Activated CD4-positive, alpha-beta T cell treated with anti-CD3 and anti-CD28 coated beads, Interleukin-2, amount 50 U/mL, for 48 hours (primary cell): ENCODE results near the gene PDGFRB.
A peak's percentile ranks its signal among the peaks of the same experiment; 100 is the strongest.

Source experiments
- DNase-seq, 2 experiments: peaks; one replicate each; pipeline ENCODE4 v3.0.0-alpha.2; 2020

PDGFRB gene

DNA sequence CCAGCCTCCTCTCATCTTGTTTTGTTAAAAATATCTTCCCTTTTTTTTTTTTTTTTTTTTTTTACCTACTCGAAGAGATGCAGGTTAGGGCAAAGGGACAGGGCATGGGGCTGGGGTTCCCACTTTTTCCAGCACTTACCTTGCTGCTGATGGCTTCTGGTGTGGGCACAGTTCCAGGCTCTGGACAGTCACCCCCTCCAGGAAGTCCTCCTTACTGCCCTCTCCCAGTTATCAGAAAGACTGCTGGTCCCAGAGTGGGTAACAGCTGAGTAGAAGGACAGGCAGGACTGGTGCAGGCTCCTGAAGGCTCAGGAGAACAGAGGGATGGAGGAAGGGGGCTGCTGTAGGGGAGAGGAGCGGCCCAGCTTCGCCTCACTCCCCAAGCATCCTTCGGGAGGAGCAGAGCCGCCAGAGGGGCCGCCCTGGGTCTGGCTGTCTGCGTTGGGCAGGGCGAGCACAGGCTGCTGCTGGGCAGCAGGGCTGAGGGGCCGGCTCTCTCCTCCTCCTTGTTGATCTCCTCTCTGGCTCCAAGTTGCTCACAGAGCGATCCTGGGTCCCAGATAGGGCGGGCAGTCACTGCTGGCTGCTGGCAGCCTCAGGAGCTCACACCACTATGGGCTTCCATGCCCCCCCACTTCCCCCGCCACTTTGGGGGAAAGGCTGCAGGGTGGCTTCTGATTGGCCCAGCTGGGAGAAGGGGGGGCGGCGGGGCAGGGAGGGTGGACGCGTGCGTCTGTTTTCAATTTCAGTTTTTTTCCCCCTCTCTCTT, at the start of gene PDGFRB:
Gene PDGFRB, minus strand, starts transcription at position 588 of the 769 bp plus-strand sequence. CDS start 18,798 bp downstream, outside the sequence.
- peak; percentile 5 to 14 for DNase-seq

DNA sequence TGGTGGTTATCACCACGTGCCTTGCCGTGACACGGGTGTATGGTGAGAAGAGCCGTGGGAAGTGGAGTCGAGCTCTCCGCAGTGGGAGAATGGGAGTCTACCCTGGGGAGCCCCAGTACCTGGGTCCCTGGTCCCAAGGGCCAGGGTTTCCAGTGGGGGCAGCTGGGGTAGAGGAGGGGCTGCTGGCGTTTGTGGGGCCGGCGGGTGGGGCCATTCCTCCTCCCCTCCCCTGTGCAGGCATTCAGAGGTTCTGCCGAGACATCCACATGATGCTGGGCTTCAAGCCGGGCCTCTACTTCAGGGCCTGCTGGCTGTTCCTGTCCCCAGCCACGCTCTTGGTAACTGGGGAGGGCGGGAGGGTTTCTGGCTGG, 48.9 kb upstream of the PDGFRB start:
- no peak for DNase-seq

DNA sequence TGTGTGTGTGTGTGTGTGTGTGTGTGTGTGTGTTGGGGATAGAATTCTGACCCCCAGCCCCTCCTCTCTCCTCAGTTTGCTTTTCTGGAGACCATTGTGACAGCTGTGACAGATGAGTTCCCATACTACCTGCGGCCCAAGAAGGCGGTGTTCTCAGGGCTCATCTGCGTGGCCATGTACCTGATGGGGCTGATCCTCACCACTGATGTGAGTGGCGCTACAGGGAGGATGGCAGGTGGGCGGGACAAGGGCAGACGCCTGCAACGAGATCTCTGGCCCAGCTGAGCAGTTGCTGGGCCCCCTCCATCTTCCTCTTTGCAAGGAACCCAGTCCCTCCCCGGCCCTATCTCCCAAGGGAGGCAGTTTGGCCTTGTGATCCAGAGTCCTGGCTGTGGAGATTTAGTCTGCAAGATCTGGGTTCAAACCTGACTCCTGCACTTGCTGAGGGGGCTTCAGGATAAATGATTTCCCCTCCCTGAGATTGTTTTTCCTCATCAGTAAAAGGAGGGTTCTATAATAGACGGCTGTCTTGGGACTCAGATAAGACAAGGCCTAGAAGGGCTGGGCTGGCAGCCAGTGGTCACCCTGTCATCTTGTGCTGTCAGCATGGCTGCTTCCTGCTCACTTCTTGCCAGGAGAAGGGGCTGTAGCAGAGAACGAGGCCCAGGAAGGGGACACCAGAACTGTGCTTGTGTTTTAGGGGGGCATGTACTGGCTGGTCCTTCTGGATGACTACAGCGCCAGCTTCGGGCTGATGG, 48.4 kb upstream of the PDGFRB start:
- DNase-seq, result no peak

DNA sequence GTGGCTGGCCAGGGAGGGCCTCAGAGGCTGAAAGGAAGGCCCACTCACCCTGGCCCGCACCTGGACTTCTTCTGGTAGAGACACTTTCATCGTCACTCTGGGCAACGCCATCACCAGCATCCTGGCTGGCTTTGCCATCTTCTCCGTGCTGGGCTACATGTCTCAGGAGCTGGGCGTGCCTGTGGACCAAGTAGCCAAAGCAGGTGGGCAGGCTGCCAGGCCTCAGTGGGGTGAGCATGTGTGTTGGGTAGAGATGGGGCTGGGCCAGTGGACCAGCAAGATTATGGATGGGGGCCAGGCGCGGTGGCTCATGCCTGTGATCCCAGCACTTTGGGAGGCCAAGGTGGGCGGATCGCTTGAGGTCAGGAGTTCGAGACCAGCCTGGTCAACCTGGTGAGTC, 46.9 kb upstream of the PDGFRB start:
- DNase-seq, result no peak

- DNase-seq, result no peak
Measured at GRCh38 chr5:150197476-150197875, 41.8 kb upstream of the PDGFRB start.

DNA sequence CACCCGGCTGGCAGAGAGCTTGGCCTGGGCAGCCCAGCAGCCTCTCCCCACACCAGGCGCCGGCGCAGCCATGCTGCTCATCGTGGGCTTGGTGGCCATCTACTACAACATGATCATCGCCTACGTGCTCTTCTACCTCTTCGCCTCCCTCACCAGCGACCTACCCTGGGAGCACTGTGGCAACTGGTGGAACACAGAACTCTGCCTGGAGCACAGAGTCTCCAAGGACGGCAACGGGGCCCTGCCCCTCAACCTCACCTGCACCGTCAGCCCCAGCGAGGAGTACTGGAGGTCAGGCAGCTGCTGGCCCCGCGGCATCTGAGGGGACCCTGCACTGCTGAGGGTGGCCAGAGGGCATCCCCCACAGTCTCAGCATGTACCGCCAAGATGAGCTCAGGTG, 41.3 kb upstream of the PDGFRB start:
- DNase-seq, result no peak

GRCh38 chr5:150196514-150196913, 40.9 kb upstream of the PDGFRB start:
- no peak for DNase-seq

- no peak for DNase-seq
Measured at GRCh38 chr5:150195736-150196485, 40.3 kb upstream of the PDGFRB start.

DNA sequence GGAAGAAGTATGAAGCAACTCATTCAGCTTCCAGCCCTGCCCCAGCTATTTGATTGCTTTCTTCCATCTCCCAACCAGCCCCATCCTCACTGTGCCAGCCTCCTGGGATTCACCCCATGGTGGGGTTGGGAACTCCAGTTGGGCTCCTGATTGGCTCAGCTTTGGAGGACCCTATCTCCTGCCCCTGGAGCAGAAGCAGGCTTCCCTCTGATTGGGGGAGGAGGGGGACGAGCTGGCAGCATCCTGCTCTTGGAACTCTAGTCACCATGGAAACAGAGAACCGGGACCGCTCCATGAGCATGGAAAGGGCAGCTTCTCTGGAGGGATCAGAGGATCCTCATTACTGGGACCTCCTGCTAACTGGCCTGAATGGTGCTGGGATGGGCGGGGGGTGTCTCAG, 36.8 kb upstream of the PDGFRB start:
- DNase-seq, result no peak

DNA sequence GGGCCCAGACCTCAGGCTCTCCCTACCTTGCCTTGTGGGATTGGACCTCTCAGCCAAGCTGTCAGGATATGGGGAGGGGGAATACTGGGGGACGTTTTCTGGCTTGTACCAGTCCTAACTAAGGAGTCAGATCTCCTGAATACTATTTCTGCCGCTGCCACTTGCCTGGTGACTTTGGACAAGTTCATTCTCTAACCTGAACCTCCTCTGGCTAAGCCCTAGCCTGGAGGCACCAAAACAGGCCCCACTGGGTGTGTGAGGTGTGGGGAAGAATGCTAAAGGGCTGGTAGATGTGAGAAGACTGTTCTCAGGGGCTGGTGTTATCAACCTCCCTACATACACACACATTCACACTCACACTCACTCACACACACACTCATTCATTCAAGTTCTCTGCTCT, 35.3 kb upstream of the PDGFRB start:
- no peak for DNase-seq

DNA sequence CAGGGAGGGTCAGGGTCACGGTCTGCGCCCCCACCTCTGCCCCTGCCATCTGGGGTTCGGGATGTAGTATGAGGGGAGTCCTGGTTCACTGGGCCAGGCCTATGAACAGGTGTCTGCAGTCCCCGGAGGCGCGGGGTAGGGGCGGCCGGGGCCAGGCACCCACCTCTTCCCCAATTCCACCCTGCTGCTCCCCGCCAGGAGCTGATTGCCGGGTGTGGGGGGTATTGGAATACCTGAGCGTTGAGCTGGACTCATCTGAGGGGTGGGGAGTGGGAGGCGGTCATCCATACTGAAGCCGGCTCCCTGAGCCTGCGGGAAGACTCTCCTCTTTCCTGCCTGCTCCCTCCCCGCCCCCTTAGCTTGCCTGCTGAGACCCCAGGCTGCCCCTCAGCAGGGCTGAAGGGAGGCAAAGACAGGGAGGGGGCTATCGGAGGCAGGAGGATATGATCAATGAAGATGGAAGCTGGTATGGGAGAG, 34.9 kb upstream of the PDGFRB start:
- DNase-seq, result no peak

- no peak for DNase-seq
Measured at GRCh38 chr5:150189728-150190502, 34.3 kb upstream of the PDGFRB start, which contains the start of gene SLC6A7. Gene SLC6A7, plus strand, starts transcription at chr5:150190062. Its CDS starts 266 bp downstream, at chr5:150190328.

DNA sequence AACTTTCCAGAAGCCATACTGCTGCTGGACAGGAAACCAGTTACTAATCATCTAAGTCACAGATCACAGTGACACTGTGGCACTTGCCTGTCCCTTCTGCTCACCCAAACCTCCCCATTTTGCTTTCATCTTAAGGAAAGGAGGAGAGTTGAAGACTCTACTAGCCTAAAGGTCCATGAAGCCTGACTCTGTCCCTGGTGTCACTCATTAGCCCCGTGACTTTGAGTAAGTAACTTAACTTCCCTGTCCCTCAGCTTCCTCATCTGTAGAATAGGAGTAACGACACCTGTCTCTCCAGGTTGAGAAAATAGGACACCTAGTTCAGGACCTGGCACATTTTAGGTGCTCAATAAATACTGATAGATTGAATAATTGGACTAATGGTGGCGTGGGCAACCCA, 33.7 kb upstream of the PDGFRB start:
- DNase-seq, result no peak

DNA sequence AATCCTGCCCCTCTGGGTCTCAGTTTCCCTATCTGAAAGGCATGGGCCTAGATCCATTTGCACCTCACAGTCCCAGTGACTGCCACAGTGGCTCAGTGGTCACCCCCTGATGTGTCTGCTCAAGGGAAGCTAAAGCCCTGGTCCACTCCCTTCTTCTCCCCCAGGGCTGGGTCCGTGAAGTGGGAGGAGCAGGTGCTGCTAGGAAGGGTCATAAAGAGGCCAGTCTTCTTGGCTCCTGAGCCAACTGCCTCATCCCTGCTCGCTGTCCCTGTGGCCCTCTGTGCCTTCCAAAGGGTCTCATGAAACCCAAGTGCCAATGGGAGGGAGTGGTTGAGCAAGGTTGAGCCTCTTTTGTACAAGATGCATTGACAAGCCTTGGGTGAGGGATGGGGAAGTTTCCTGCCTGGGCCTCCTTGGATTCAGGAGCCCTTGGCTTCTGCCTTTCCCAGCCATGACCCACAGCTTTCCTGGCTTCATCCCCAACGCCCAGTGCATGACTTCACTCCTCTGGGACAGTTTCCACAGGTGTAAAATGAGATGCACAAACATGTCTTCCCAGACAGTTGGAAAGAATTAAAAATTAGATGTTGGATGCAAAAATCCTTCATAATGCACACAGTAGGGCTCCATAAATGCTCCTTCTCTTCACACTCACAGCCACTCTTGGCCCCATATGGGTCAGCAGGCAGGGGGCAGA, 32.6 kb upstream of the PDGFRB start:
- no peak for DNase-seq

DNA sequence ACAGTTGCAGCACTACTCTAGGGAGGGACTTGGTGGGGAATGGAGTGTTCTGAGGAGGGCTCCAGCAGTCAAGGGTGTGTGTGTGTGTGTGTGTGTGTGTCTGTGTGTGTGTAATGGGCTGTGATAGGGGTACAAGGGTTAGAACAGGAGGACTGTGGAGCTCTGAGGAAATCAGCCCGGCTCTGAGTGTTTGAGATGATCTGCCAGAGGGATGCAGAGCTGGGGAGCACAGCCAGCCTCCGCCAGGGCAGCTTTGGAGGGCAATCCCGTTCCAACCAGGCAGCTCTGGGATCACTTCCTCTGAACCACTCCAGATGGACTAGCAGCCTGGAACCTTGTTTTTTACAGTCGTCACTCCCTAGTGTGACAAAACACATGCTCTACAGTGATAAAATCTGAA, 31.3 kb upstream of the PDGFRB start:
- DNase-seq, result no peak

GRCh38 chr5:150186137-150186536, 30.5 kb upstream of the PDGFRB start:
- no peak for DNase-seq

DNA sequence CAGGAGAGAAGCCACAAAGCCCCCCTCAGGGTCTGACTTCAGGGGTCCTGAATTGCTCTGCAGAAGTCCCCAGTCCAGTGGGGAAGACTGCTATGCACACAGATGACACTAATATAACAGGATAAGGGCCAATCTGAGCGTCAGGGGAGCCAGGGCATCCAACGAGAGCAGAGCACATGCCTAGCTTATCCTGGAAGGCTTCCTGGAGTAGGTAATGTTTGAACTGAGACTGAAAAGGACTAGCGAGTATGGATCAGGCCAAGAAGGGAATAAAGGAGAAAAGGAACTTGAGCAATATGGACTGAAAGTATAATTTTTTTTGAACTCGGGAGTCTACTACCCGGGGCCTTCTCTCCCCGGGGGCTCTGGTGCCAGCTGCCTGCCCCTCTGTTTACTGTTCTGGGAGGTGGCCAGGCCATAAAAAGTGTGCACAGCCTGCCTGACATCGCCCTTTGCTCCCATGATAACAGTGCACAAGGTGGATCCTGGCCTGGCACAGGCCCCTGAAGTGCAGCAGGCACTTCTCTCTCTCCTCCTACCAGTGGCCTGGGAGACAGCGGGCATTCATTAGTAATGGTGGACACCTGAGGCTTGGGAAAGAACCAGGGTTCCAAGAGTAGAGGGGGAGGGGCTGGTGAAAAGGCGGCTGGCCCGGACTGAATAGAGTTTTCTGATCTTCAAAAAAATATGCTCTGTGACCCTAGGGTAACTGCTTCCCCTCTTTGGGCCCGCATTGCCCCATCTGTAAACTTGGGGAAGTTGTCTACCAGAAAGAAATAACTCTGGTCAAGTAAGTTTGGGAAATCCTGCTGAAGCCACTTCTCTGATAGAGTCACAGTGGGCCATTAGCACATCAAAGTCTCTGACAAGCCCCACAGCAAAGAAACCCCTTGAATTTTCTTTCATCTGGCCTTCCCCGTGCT, 29.6 kb upstream of the PDGFRB start:
- DNase-seq, result no peak

- DNase-seq, result no peak
Measured at GRCh38 chr5:150184006-150184405, 28.4 kb upstream of the PDGFRB start.

GRCh38 chr5:150183436-150183835, 27.8 kb upstream of the PDGFRB start:
- DNase-seq, result no peak

DNA sequence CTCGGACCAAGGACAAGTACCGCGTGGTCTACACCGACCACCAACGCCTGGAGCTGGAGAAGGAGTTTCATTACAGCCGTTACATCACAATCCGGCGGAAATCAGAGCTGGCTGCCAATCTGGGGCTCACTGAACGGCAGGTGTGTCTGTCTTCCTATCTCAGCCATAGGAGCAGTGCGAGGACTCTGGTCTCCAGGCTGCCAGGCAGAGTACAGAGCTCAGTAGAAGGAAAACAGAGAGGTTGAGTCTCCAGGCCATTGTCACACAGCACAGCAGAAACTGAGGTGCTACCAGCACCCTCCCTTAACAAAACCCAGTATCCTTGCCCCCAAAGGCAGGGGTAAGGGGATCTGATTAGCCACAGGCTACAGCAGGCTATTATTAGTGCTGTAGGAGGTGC, 27.1 kb upstream of the PDGFRB start:
- DNase-seq, result no peak
